Ascending aorta (tissue), 2 donors: ENCODE results near the gene ACADSB. TPM values are rescaled to one million over a fixed set of nuclear protein-coding genes. Genes with fewer than 3 reads are reported as not detected.

Source experiments
- DNase-seq, 2 donors: peaks; one replicate each; pipeline ENCODE4 v3.0.0-alpha.2; 2019; ENCODE audit warnings: low spot score in 2 of 2
- H3K27ac ChIP-seq, 2 donors: fragments of 200-600 bp; sonication (generic); one replicate each; pipeline ENCODE4 v1.5.1; 2016 to 2017; ENCODE audit warnings: mild to moderate bottlenecking in 1 of 2
- H3K27me3 ChIP-seq: fragments of 200-600 bp; sonication (generic); one replicate; pipeline ENCODE4 v1.5.1; 2017
- H3K36me3 ChIP-seq, 2 donors: fragments of 200-600 bp; sonication (generic); one replicate each; pipeline ENCODE4 v1.5.1; 2016
- H3K4me1 ChIP-seq, 2 donors: fragments of 200-600 bp; sonication (generic); one replicate each; pipeline ENCODE4 v1.5.1; 2016 to 2017; ENCODE audit warnings: mild to moderate bottlenecking in 1 of 2
- H3K4me3 ChIP-seq, 2 donors: fragments of 200-600 bp; sonication (generic); one replicate each; pipeline ENCODE4 v1.5.1; 2016 to 2017; ENCODE audit warnings: mild to moderate bottlenecking in 1 of 2
- H3K9me3 ChIP-seq, 2 donors: fragments of 200-600 bp; sonication (generic); one replicate each; pipeline ENCODE4 v1.5.1; 2016
- intact Hi-C: fragments of 100-400 bp; cut with DNase I; formaldehyde crosslinking; loops from one replicate; pipeline ENCODE4 v1.15.1; 2023
- total RNA-seq: library from RNA; depleted of rRNA; stranded (reverse); fragments of >200 nt; gene quantifications from one replicate; pipeline ENCODE4 v1.1.0, GENCODE V29; 2016
- TF ChIP-seq, protein P1 (sequence below), 3 experiments: fragments of 200-600 bp in 2 of 3; fragments of 450-650 bp in 1 of 3; sonication (generic) in 2 of 3; IDR thresholded peaks; one replicate each; pipeline ENCODE4 v1.5.1; 2016 to 2019; ENCODE audit warnings: antibody characterized with exemption in 3 of 3, mild to moderate bottlenecking in 1 of 3, moderate library complexity in 1 of 3

Gene ACADSB
- total RNA-seq, 1 donor from 2014 or later = 1.8 TPM

DNA sequence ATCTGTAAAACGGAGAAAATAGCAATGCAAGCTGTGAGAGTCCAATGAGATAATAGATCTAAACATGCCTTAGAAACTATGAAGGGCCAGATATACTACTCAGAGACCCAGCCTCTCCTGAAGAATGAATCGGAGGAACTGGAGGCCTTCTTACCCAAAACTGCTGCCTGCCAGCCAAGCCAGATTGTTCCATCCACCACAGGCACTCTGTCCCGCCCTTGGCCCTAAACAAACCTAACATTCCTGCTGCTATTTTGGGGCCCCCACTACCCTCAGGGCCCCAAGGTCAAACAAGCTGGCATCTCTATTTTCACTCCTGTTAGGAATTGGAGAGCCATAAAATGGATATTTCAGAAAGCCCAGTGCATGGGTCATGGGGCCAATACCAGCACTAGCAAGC is 79.0 kb downstream of the ACADSB start:
- intact Hi-C loops = no loop called here
- no peak overlapping the region for H3K27ac ChIP-seq
- no peaks in the 10 kb centered on the region for H3K9me3 ChIP-seq
- H3K27me3 ChIP-seq = no peaks in the 10 kb centered on the region
- DNase-seq = no peak
- no peak overlapping the region for H3K4me3 ChIP-seq
- TF ChIP-seq, protein P1, sequence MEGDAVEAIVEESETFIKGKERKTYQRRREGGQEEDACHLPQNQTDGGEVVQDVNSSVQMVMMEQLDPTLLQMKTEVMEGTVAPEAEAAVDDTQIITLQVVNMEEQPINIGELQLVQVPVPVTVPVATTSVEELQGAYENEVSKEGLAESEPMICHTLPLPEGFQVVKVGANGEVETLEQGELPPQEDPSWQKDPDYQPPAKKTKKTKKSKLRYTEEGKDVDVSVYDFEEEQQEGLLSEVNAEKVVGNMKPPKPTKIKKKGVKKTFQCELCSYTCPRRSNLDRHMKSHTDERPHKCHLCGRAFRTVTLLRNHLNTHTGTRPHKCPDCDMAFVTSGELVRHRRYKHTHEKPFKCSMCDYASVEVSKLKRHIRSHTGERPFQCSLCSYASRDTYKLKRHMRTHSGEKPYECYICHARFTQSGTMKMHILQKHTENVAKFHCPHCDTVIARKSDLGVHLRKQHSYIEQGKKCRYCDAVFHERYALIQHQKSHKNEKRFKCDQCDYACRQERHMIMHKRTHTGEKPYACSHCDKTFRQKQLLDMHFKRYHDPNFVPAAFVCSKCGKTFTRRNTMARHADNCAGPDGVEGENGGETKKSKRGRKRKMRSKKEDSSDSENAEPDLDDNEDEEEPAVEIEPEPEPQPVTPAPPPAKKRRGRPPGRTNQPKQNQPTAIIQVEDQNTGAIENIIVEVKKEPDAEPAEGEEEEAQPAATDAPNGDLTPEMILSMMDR (IDR thresholded peaks at IDR 0.05) = no peak
- no peaks in the 10 kb centered on the region for H3K36me3 ChIP-seq
- H3K4me1 ChIP-seq = no peaks in the 10 kb centered on the region

DNA sequence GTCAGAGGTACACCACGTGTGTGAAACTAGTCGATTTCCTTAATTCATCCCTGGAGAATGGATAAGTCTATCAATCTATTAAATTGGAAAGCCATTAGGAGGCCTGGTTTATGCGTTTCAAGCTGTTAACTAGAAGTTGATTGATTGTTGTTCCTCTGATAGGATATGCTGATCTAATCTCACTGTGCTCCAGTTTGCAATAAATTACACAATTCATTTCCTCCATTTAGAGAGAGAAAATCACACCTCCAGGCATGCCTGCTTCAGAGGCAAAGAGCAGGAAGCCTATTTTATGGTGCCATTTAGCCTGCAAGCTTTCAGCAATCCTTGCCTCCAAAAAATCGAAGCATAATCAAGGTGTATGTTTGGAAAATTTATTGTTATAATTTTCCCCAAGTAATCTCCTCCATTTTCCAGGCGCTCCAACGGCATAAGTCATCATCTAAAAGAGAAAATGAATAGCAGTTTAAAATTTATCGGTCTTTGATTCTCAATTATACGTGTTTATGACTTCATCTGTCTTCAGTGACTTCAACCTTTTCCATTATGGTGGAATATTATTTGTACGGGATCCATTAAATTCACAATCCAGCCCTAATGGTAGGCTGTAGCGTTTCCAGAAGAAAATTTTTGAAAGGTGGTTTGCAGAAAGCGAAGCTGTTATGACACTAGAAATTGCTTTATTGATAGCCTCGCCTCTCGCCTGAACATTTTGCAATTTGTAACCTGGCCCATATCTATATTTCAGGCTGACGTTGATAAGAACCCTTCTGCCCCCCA is 84.0 kb downstream of the ACADSB start:
- TF ChIP-seq, protein P1 (IDR thresholded peaks at IDR 0.05) = no peak
- Histone ChIP-seq H3K9me3 (no peaks in the 10 kb centered on the region), H3K4me1 (no peaks in the 10 kb centered on the region), H3K27me3 (no peaks in the 10 kb centered on the region), H3K4me3 (no peak overlapping the region), H3K27ac (no peak overlapping the region), H3K36me3 (no peaks in the 10 kb centered on the region)
- intact Hi-C loops = no loop called here
- DNase-seq = no peak

- Histone ChIP-seq H3K27me3 (no peaks in the 10 kb centered on the region), H3K36me3 (no peaks in the 10 kb centered on the region), H3K4me1 (no peaks in the 10 kb centered on the region), H3K9me3 (no peaks in the 10 kb centered on the region), H3K27ac (no peak overlapping the region), H3K4me3 (no peak overlapping the region)
- TF ChIP-seq, protein P1 (IDR thresholded peaks at IDR 0.05) = no peak
- intact Hi-C loops = no loop called here
- DNase-seq = no peak
Observed at GRCh38 chr10:123093489-123093888, 84.7 kb downstream of the ACADSB start.

- H3K27ac ChIP-seq = no peak overlapping the region
- H3K4me1 ChIP-seq = no peaks in the 10 kb centered on the region
- no peak for DNase-seq
- no peaks in the 10 kb centered on the region for H3K27me3 ChIP-seq
- no peak overlapping the region for H3K4me3 ChIP-seq
- intact Hi-C loops = no loop called here
- TF ChIP-seq, protein P1 (IDR thresholded peaks at IDR 0.05) = no peak
- no peaks in the 10 kb centered on the region for H3K9me3 ChIP-seq
- no peaks in the 10 kb centered on the region for H3K36me3 ChIP-seq
Observed at GRCh38 chr10:123096452-123096851, 87.6 kb downstream of the ACADSB start.

DNA sequence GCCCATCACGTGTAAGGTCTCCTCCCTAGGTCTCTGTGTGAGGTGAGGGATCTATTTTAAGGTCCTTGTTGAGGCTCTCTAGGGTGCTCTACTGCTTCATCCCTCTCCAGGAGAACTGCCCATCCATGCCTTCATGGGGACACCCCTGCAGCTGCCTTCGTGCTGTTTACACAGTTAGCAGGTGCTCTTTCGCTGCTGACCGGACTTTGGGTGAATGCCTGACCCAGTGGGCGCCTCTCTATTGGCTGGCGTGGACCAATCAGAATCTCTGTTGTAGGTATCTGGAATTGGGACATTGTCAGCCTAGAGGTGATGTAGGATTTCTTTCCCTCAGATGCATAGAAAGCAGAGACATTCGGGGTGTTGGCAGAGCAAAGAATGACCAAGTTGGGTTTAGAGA is 88.2 kb downstream of the ACADSB start:
- TF ChIP-seq, protein P1 (IDR thresholded peaks at IDR 0.05) = no peak
- intact Hi-C loops = no loop called here
- H3K27ac ChIP-seq = no peak overlapping the region
- no peak overlapping the region for H3K4me3 ChIP-seq
- no peaks in the 10 kb centered on the region for H3K9me3 ChIP-seq
- H3K4me1 ChIP-seq = no peaks in the 10 kb centered on the region
- no peaks in the 10 kb centered on the region for H3K27me3 ChIP-seq
- H3K36me3 ChIP-seq = no peaks in the 10 kb centered on the region
- DNase-seq = no peak
